K562 (cell line): ENCODE results near the gene HPN. TPM values are rescaled to one million over a fixed set of nuclear protein-coding genes. Genes with fewer than 3 reads are reported as not detected.
A peak's percentile ranks its signal among the peaks of the same experiment; 100 is the strongest.

Source experiments
- ATF7 ChIP-seq: fragments of 450-650 bp; IDR thresholded peaks from 2 replicates; pipeline ENCODE4 v1.7.1; 2014; ENCODE audit warnings: mild to moderate bottlenecking, moderate library complexity
- BRD9 ChIP-seq: fragments of 450-650 bp; IDR thresholded peaks from 2 replicates; pipeline ENCODE4 v1.6.1; 2018; ENCODE audit warnings: low read depth; ENCODE audit not compliant: partially characterized antibody
- CHCHD3 ChIP-seq: fragments of 250-450 bp; sonication (Bioruptor Pico); IDR thresholded peaks from 2 replicates; pipeline ENCODE4 v2.1.2; 2022; ENCODE audit warnings: mild to moderate bottlenecking
- CXXC5 ChIP-seq: fragments of 250-450 bp; sonication (Bioruptor Pico); IDR thresholded peaks from 2 replicates; pipeline ENCODE4 v1.8.0; 2022; ENCODE audit warnings: inconsistent platforms, mild to moderate bottlenecking, moderate library complexity
- MYBL2 ChIP-seq, 2 experiments: fragments of 450-650 bp in 1 of 2; sonication (generic) in 1 of 2; formaldehyde crosslinking in 1 of 2; IDR thresholded peaks; 2 replicates each; pipeline versions ENCODE4 v1.6.1 to v1.8.1; 2017 to 2022; ENCODE audit warnings: borderline replicate concordance in 1 of 2, inconsistent platforms in 1 of 2, low read depth in 1 of 2, mild to moderate bottlenecking in 1 of 2, missing genetic modification reagents in 1 of 2, moderate library complexity in 1 of 2
- PTBP1 ChIP-seq: fragments of 200-400 bp; formaldehyde crosslinking; IDR thresholded peaks from 2 replicates; pipeline ENCODE4 v1.6.1; 2017; ENCODE audit warnings: low read depth, low read length
- PURB ChIP-seq: sonication (generic); formaldehyde crosslinking; IDR thresholded peaks from 2 replicates; pipeline ENCODE4 v1.9.0; 2021; ENCODE audit warnings: low read depth, mild to moderate bottlenecking, missing genetic modification reagents
- SAFB2 ChIP-seq: fragments of 200-400 bp; formaldehyde crosslinking; IDR thresholded peaks from 2 replicates; pipeline ENCODE4 v1.6.1; 2018; ENCODE audit warnings: borderline replicate concordance, low read length, low read depth, moderate library complexity; ENCODE audit not compliant: severe bottlenecking
- SMARCA4 ChIP-seq: fragments of 450-650 bp; IDR thresholded peaks from 2 replicates; pipeline ENCODE4 v1.6.1; 2016
- WHSC1 ChIP-seq: IDR thresholded peaks from one replicate; pipeline ENCODE4 v1.6.1; 2012; ENCODE audit warnings: low read length, control low read depth, inconsistent platforms
- polyA plus RNA-seq, 8 experiments: library from polyadenylated mRNA; depleted of rRNA in 4 of 8; stranded (reverse) in 5 of 8; unstranded in 3 of 8; fragments of >200 nt; fragmentation: Nextera tagmentation in 2 of 8; fragmentation: Illumina TruSeq in 1 of 8; extraction: Ambion mirVana in 2 of 8; extraction: Trizol in 1 of 8; gene quantifications; 2 replicates each; pipeline versions ENCODE4 v1.2.1 to v1.2.3, GENCODE V29; 2011 to 2014; ENCODE audit warnings: inconsistent platforms in 1 of 8, missing spikeins in 1 of 8
- total RNA-seq, 7 experiments: library from RNA; depleted of rRNA in 6 of 7; stranded (reverse); fragments of >200 nt in 6 of 7; fragmentation: Illumina TruSeq in 2 of 7; extraction: Trizol in 2 of 7; gene quantifications; 2 replicates each; pipeline versions ENCODE4 v1.2.1 to v1.2.3, GENCODE V29; 2011 to 2021; ENCODE audit warnings: low replicate concordance in 1 of 7
- TF ChIP-seq, protein P1 (sequence below), 2 experiments: fragments of 450-650 bp in 1 of 2; IDR thresholded peaks; 2 replicates each; pipeline ENCODE4 v1.6.1; 2011 to 2017; ENCODE audit warnings: low read depth in 2 of 2, antibody characterized with exemption in 1 of 2, borderline replicate concordance in 1 of 2, low read length in 1 of 2, mild to moderate bottlenecking in 1 of 2, mixed read lengths in 1 of 2; ENCODE audit not compliant: control insufficient read depth in 1 of 2
- TF ChIP-seq, protein P2 (sequence below): fragments of 450-650 bp; IDR thresholded peaks from 2 replicates; pipeline ENCODE4 v1.6.1; 2017; ENCODE audit warnings: mild to moderate bottlenecking, moderate library complexity
- TF ChIP-seq, protein P3 (sequence below): fragments of 450-650 bp; IDR thresholded peaks from 2 replicates; pipeline ENCODE4 v1.6.1; 2018; ENCODE audit warnings: mild to moderate bottlenecking, low read depth; ENCODE audit not compliant: partially characterized antibody

The HPN gene
- total and polyA plus RNA-seq, 9 of the 15 experiments (the other 6 are each of a cell fraction or from before 2014, with no cell fraction given), result 0.10 to 0.20 TPM; not detected in 7

DNA sequence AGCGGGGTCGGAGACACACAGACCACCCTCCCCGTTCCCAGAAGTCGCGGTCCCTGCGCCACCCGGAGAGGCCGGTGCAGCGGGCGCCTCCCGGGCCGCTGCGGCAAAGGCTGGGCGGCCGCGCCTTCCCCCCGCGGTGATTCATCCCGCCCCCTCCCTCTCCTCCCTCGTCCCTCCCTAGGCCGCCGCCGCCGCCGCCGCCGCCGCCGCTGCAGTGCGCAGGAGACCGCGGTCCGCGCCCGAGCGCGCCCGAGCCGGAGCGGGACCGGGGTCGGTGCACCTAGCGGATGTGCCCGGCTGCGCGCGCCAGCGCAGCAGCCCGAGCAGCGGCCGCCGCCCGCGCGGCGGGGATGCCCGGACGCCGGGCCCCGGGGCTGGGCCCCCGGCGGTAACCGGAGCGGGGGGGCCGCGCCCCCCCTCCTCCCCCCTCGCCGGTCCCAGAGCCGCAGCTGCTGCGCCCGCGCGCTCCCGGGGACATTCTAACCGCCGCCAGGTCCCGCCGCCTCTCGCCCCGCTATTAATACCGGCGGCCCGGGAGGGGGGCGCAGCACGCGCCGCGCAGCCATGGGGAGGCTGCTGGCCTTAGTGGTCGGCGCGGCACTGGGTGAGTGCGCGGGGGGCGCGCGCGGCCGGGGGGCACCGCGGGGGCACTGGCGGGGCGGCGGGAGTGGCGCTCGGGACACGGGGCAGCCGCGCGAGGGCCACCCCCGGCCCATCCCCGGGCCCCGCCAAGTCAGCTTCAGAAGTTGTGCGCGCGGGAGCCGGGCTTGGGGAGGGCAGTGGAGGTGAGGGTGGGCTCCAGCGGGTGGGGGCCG lies 11.1 kb upstream of the HPN start, which contains the start of gene SCN1B (continued):
- TF ChIP-seq, protein P1, sequence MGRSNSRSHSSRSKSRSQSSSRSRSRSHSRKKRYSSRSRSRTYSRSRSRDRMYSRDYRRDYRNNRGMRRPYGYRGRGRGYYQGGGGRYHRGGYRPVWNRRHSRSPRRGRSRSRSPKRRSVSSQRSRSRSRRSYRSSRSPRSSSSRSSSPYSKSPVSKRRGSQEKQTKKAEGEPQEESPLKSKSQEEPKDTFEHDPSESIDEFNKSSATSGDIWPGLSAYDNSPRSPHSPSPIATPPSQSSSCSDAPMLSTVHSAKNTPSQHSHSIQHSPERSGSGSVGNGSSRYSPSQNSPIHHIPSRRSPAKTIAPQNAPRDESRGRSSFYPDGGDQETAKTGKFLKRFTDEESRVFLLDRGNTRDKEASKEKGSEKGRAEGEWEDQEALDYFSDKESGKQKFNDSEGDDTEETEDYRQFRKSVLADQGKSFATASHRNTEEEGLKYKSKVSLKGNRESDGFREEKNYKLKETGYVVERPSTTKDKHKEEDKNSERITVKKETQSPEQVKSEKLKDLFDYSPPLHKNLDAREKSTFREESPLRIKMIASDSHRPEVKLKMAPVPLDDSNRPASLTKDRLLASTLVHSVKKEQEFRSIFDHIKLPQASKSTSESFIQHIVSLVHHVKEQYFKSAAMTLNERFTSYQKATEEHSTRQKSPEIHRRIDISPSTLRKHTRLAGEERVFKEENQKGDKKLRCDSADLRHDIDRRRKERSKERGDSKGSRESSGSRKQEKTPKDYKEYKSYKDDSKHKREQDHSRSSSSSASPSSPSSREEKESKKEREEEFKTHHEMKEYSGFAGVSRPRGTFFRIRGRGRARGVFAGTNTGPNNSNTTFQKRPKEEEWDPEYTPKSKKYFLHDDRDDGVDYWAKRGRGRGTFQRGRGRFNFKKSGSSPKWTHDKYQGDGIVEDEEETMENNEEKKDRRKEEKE (IDR thresholded peaks at IDR 0.05; ENCODE audit: borderline replicate concordance in 1 of 2, control insufficient read depth in 1 of 2, low read depth in 2 of 2, low read length in 1 of 2), result peak in 1 of 2 experiments; percentile 24; a peak in 1 of 4 replicates
- no peak for TF ChIP-seq CHCHD3
- TF ChIP-seq PURB (CRISPR knock-in tag), result no peak
- no peak for TF ChIP-seq WHSC1
- no peak for TF ChIP-seq SAFB2
- TF ChIP-seq, protein P2, sequence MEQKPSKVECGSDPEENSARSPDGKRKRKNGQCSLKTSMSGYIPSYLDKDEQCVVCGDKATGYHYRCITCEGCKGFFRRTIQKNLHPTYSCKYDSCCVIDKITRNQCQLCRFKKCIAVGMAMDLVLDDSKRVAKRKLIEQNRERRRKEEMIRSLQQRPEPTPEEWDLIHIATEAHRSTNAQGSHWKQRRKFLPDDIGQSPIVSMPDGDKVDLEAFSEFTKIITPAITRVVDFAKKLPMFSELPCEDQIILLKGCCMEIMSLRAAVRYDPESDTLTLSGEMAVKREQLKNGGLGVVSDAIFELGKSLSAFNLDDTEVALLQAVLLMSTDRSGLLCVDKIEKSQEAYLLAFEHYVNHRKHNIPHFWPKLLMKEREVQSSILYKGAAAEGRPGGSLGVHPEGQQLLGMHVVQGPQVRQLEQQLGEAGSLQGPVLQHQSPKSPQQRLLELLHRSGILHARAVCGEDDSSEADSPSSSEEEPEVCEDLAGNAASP, result no peak
- no peak for TF ChIP-seq BRD9
- no peak for TF ChIP-seq SMARCA4
- peak; percentile 74 for TF ChIP-seq CXXC5 (CRISPR knock-in tag)
- TF ChIP-seq MYBL2 (IDR thresholded peaks at IDR 0.05; ENCODE audit: low read depth), result no peak
- TF ChIP-seq MYBL2 (CRISPR knock-in tag; IDR thresholded peaks at IDR 0.05; ENCODE audit: borderline replicate concordance), result no peak
- TF ChIP-seq PTBP1, result no peak
- 0 out of 2 replicates have a peak, but pooled peaks have one; percentile 2 for TF ChIP-seq ATF7
- TF ChIP-seq, protein P3, sequence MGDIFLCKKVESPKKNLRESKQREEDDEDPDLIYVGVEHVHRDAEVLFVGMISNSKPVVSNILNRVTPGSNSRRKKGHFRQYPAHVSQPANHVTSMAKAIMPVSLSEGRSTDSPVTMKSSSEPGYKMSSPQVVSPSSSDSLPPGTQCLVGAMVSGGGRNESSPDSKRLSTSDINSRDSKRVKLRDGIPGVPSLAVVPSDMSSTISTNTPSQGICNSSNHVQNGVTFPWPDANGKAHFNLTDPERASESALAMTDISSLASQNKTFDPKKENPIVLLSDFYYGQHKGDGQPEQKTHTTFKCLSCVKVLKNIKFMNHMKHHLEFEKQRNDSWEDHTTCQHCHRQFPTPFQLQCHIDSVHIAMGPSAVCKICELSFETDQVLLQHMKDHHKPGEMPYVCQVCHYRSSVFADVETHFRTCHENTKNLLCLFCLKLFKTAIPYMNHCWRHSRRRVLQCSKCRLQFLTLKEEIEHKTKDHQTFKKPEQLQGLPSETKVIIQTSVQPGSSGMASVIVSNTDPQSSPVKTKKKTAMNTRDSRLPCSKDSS, result no peak
